ENCODE measurements around the gene SMIM20.

DNA sequence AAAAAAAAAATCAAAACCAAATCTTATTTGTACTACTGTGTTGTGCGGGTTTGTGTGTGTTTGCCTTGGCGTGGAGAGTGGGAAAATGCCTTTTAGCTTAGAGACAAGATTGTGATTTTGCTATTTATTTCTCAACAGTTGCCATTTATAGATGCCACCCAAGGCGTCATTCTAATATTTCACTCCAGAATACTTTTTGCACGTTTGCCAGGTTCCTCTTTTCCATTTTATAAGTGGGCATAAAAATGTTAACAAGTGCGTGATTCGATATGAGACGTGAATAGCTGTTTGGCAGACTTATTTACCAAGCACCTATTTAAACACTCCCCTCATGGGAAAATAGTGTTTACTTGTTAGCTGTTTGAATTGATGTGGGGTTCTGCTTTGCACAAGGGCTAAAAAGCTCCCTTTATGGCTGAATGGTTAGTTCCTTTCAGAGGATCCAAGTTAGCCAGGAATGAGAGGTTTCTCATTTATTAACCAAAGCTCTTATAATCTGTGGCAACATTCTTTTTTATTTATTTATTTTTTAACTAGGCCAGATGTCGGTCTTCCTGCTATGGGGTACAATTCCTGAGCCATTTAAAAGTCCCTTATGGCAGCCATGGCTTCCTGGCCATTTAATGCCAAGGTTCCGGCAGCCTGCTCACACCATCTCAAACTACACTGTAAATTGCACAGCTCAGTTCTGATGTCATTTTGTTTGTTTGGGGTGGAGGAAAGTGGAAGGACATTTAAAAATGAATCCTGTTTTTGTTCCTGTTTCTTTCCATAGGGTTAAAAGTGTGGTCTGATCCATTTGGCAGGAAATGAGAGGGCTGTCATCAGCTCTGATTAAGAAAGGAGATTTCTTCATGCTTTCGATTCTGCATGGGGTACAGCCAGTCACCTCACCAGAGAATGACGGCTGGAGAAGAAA lies 14.6 kb downstream of the SMIM20 start:
- TF ChIP-seq, protein P1, sequence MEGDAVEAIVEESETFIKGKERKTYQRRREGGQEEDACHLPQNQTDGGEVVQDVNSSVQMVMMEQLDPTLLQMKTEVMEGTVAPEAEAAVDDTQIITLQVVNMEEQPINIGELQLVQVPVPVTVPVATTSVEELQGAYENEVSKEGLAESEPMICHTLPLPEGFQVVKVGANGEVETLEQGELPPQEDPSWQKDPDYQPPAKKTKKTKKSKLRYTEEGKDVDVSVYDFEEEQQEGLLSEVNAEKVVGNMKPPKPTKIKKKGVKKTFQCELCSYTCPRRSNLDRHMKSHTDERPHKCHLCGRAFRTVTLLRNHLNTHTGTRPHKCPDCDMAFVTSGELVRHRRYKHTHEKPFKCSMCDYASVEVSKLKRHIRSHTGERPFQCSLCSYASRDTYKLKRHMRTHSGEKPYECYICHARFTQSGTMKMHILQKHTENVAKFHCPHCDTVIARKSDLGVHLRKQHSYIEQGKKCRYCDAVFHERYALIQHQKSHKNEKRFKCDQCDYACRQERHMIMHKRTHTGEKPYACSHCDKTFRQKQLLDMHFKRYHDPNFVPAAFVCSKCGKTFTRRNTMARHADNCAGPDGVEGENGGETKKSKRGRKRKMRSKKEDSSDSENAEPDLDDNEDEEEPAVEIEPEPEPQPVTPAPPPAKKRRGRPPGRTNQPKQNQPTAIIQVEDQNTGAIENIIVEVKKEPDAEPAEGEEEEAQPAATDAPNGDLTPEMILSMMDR (IDR thresholded peaks at IDR 0.05), result no peak
- TF ChIP-seq POLR2A (IDR thresholded peaks at IDR 0.05) (no peak), EP300 (IDR thresholded peaks at IDR 0.05) (no peak)

Measured in ovary (tissue), 3 donors.